ENCODE data around the gene PTBP3.
A peak's percentile ranks its signal among the peaks of the same experiment; 100 is the strongest.

Gene PTBP3

DNA sequence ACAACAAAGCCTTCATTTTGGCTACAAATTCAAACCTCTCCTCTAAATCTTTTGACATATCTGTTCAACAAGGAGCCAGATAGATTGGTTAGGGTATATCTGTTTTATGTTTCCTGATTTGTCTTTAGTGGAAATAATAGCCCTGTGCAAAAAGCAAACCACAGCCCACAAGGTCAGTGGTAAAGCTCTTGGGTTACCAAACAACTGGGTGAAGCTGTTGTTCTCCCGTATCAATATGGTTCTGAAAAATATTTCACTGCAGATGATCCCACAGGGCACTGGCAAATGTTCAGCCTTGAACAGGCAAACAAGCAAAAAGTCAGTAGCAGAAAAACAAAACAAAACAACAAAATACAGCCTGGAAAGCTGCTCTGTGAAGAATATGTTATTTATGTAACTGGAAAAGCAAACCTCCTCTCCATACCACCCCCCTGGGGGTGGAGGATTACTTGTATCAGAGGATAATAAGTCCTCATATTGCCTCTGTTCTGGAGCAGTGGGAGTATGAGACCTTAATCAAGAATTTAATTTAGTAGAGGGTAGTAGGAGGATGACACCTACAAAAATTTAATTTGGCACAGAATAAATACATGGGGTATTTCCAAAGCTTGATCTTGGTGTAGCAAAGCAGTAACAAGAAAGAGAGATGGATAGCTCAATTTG lies 20.8 kb upstream of the PTBP3 start:
- Histone ChIP-seq H3K27me3 (ENCODE audit: insufficient read depth, low read length, poor library complexity, severe bottlenecking) (peaks cover 27% of the 10 kb centered on the region), H3K36me3 (ENCODE audit: insufficient read depth, low read length) (no peaks in the 10 kb centered on the region), H4K20me1 (ENCODE audit: insufficient read depth, low read length, poor library complexity, severe bottlenecking) (no peaks in the 10 kb centered on the region), H3K9me3 (ENCODE audit: insufficient read depth, low read depth, low read length) (no peaks in the 10 kb centered on the region), H3K79me2 (ENCODE audit: insufficient read depth, low read length) (no peaks in the 10 kb centered on the region), H3K4me1 (ENCODE audit: insufficient read depth, low read length, poor library complexity, severe bottlenecking) (no peaks in the 10 kb centered on the region), H2AFZ (ENCODE audit: low read length) (no peak overlapping the region), H3K4me3 (ENCODE audit: low read length, poor library complexity, severe bottlenecking) (no peak overlapping the region), H3K4me2 (ENCODE audit: low read depth, low read length, poor library complexity, severe bottlenecking) (no peak overlapping the region), H3K9ac (ENCODE audit: low read depth, low read length, poor library complexity, severe bottlenecking) (no peak overlapping the region), H3F3A (ENCODE audit: low read depth) (no peaks in the 10 kb centered on the region), H3K9me2 (replicated peaks; ENCODE audit: low read depth, low read length) (no peaks in the 10 kb centered on the region)
- TF ChIP-seq, protein P1, sequence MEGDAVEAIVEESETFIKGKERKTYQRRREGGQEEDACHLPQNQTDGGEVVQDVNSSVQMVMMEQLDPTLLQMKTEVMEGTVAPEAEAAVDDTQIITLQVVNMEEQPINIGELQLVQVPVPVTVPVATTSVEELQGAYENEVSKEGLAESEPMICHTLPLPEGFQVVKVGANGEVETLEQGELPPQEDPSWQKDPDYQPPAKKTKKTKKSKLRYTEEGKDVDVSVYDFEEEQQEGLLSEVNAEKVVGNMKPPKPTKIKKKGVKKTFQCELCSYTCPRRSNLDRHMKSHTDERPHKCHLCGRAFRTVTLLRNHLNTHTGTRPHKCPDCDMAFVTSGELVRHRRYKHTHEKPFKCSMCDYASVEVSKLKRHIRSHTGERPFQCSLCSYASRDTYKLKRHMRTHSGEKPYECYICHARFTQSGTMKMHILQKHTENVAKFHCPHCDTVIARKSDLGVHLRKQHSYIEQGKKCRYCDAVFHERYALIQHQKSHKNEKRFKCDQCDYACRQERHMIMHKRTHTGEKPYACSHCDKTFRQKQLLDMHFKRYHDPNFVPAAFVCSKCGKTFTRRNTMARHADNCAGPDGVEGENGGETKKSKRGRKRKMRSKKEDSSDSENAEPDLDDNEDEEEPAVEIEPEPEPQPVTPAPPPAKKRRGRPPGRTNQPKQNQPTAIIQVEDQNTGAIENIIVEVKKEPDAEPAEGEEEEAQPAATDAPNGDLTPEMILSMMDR (conservative IDR thresholded peaks at IDR 0.05; ENCODE audit: low read length): no peak
- peak; percentile 15; the same call in 1 of the 2 replicates for TF ChIP-seq EZH2phosphoT487 (IDR thresholded peaks at IDR 0.05; ENCODE audit: borderline replicate concordance)

DNA sequence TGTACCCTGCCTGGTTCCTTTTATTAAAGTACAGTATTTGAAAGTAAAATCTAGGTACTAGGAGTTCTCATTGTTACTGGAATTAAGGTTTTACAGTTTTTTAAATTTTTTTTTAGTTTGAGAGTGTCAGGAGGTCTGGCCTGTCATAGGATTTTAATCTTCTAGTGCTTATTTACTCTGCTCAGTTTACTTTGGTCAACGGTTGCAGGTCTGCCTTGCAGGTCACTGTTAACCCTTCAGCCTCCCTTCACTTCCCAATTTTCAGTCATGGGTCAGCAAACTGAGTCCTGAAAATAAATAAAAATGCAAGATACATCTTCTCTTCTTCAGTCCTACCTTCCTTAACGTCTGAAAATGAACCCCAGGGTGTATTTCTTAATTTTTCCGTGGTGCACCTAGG lies 18.8 kb upstream of the PTBP3 start:
- Histone ChIP-seq H3F3A (ENCODE audit: low read depth) (no peaks in the 10 kb centered on the region), H3K4me3 (ENCODE audit: low read length, poor library complexity, severe bottlenecking) (no peak overlapping the region), H2AFZ (ENCODE audit: low read length) (no peak overlapping the region), H3K9me2 (replicated peaks; ENCODE audit: low read depth, low read length) (no peaks in the 10 kb centered on the region), H3K4me2 (ENCODE audit: low read depth, low read length, poor library complexity, severe bottlenecking) (no peak overlapping the region), H3K9me3 (ENCODE audit: insufficient read depth, low read depth, low read length) (no peaks in the 10 kb centered on the region), H3K9ac (ENCODE audit: low read depth, low read length, poor library complexity, severe bottlenecking) (no peak overlapping the region), H3K36me3 (ENCODE audit: insufficient read depth, low read length) (no peaks in the 10 kb centered on the region), H4K20me1 (ENCODE audit: insufficient read depth, low read length, poor library complexity, severe bottlenecking) (no peaks in the 10 kb centered on the region), H3K27me3 (ENCODE audit: insufficient read depth, low read length, poor library complexity, severe bottlenecking) (peaks cover 27% of the 10 kb centered on the region), H3K4me1 (ENCODE audit: insufficient read depth, low read length, poor library complexity, severe bottlenecking) (no peaks in the 10 kb centered on the region), H3K79me2 (ENCODE audit: insufficient read depth, low read length) (no peaks in the 10 kb centered on the region)
- no peak for TF ChIP-seq EZH2phosphoT487 (IDR thresholded peaks at IDR 0.05; ENCODE audit: borderline replicate concordance)
- TF ChIP-seq, protein P1 (conservative IDR thresholded peaks at IDR 0.05; ENCODE audit: low read length): no peak

DNA sequence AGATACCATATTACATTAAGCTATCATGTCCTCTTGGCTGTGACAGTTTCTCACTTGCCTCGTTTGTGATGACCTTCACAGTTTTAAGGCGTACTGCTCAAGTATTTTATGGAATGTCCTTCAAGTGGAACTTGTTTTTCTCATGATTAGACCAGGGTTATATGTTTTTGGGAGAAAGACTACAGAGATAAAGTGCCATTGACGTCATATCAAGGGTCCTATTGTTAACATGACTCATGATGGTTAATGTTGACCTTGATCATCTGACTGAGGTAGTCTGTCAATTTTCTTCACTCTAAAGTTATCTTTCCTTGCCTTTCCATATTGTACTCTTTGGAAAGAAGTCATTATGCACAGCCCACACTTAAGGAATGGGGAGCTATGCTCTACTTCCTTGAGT lies 17.8 kb upstream of the PTBP3 start:
- H3F3A ChIP-seq (ENCODE audit: low read depth): no peaks in the 10 kb centered on the region
- no peak for TF ChIP-seq EZH2phosphoT487 (IDR thresholded peaks at IDR 0.05; ENCODE audit: borderline replicate concordance)
- TF ChIP-seq, protein P1 (conservative IDR thresholded peaks at IDR 0.05; ENCODE audit: low read length): no peak
- H3K27me3 ChIP-seq (ENCODE audit: insufficient read depth, low read length, poor library complexity, severe bottlenecking): peaks cover 27% of the 10 kb centered on the region
- H3K4me1 ChIP-seq (ENCODE audit: insufficient read depth, low read length, poor library complexity, severe bottlenecking): no peaks in the 10 kb centered on the region
- H3K9ac ChIP-seq (ENCODE audit: low read depth, low read length, poor library complexity, severe bottlenecking): no peak overlapping the region
- H2AFZ ChIP-seq (ENCODE audit: low read length): no peak overlapping the region
- H3K9me2 ChIP-seq (replicated peaks; ENCODE audit: low read depth, low read length): no peaks in the 10 kb centered on the region
- no peak overlapping the region for H3K4me3 ChIP-seq (ENCODE audit: low read length, poor library complexity, severe bottlenecking)
- H3K9me3 ChIP-seq (ENCODE audit: insufficient read depth, low read depth, low read length): no peaks in the 10 kb centered on the region
- H3K36me3 ChIP-seq (ENCODE audit: insufficient read depth, low read length): no peaks in the 10 kb centered on the region
- no peak overlapping the region for H3K4me2 ChIP-seq (ENCODE audit: low read depth, low read length, poor library complexity, severe bottlenecking)
- H3K79me2 ChIP-seq (ENCODE audit: insufficient read depth, low read length): no peaks in the 10 kb centered on the region
- no peaks in the 10 kb centered on the region for H4K20me1 ChIP-seq (ENCODE audit: insufficient read depth, low read length, poor library complexity, severe bottlenecking)

Data from Loucy (cell line).